ENCODE measurements around the gene EIF3L.

GRCh38 chr22:37844904-37845329 lies 4.3 kb upstream of the EIF3L start:
- TF ChIP-seq YY1 (IDR thresholded peaks at IDR 0.05; ENCODE audit: insufficient read depth, insufficient read length) (no peak), ZNF274 (IDR thresholded peaks at IDR 0.05; ENCODE audit: low read depth, low read length) (no peak)

Measured in NT2/D1 (cell line).